ENCODE data around the gene RAD1.

Gene RAD1

DNA sequence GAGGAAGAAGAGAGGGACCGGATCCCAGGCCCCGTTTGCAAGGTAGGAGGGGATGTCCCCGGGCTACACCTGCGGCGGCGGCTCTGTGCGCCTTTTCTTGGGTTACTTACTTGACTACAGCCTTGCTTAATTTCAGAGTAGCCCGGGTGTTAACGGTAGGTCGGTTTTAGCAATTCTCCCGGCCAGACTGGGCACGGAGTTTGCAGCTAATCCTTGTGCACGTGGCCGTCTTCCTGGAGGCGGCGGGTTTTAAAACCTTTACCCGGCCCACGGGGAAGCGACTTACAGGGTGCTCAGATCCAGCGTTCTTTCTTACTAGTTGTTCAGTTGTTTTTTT lies 520 bp upstream of the RAD1 start:
- DNase-seq: no peak

DNA sequence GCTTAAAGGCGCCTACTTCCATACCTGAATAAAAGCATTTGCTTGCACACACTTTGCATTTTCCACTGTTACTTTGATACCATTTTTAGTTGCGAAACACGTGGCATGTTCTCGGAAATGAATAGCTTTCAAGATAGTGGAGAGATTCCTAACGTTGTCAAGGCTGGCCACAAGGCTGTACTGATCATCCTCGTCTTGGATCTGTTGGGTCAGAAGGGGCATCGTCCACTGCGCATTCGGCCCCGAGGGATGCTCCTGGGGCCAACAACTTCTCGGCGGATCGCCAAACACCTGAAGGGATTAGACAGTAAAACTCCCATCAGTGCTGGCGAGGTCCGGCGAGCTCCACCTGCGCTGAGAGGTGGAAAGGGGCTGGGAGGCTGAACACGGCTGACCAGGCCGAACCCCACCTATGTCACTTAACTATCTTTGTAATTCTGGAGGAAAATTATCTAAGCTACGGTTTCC lies 599 bp downstream of the RAD1 start:
- DNase-seq: peak in 1 of 2 donors; percentile 16

DNA sequence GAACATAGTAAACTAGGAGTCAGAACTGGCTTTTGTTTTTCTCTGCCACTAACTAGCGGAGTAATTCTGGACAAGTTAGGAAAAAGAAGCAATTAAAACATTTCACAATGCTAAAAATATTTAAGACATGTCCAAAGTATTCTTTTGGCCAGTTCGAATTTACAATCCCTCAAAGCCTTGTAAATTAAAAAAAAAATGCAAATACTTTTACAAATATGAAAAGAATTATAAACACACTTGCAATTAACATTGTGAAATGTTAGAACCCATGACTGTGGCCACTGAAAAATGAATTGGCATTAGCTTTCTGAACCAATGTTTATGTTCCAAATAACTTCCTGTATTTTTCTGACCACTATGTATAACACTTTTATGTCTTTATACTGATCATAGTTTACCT lies 2.2 kb downstream of the RAD1 start:
- DNase-seq: no peak

DNA sequence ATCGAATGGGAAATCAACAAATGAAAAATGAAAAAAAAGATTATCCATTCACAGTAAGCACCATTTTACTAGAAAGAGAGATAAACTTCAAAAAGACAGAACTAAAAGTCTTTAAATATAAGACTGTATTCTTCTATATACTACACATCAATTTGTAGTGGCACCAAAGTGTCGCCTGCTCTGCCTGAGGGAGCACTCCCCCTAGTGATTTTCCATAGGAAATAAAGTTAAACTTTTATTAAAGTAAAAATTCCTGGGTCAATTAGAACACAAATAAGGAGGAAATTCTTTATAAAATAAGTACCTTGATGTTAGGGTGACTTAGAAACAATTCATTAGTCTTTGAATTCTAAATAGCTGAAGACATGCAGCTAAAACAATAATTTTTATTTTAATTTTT lies 9.7 kb downstream of the RAD1 start:
- DNase-seq: no peak

DNA sequence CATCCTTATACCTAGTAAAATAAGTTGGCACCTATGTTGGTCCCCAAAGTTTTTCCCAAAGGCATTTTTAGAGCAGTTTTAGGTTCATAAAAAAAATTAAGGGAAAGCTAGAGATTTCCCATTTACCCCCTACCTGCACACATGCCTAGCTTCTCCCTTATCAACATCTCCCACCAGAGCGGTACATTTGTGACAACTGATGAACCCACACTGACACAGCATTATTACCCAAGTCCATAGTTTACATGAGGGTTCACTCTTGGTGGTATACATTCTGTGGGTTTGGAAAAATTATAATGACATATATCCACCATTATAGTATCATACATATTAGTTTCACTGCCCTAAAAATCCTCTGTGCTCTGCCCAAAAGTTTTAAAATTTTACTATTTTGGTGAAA lies 12.0 kb downstream of the RAD1 start:
- DNase-seq: no peak

DNA sequence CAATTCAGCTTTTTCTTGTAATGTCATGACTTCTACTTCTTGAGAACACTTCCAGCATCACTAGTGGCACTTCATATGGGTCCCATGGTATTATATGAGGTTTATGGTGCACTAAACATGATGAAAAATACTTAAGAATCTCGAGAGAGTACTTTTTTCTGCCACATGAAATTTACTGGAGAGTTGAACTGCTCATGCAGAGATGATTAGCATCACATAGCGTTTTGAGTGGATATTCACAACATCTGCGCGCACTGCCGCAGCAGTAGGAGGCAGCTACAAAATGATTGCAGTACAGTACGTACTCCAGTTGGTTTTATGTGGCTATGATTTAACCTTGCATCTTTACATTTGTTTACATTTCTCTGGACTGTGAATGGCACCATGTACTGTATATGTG lies 14.7 kb downstream of the RAD1 start:
- no peak for DNase-seq

DNA sequence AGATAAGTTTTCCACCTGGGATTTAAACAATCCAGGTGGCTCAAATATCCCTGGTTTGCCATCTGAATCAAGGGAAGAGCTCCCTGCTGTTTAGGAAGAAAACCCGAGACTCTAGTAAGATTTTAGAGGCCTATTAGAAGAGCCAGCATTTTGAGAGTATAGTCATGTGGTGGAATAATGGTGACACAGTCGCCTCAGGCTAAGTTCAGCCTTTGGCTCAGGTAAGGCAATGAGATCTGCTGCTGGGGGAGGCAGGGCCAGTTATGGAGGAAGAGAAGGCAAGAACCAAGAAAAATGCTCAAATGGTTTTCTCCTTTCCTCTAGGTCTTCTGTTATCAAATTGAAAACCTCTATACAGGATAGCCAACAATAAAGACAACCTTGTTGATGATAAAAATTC lies 16.2 kb downstream of the RAD1 start:
- DNase-seq: no peak

DNA sequence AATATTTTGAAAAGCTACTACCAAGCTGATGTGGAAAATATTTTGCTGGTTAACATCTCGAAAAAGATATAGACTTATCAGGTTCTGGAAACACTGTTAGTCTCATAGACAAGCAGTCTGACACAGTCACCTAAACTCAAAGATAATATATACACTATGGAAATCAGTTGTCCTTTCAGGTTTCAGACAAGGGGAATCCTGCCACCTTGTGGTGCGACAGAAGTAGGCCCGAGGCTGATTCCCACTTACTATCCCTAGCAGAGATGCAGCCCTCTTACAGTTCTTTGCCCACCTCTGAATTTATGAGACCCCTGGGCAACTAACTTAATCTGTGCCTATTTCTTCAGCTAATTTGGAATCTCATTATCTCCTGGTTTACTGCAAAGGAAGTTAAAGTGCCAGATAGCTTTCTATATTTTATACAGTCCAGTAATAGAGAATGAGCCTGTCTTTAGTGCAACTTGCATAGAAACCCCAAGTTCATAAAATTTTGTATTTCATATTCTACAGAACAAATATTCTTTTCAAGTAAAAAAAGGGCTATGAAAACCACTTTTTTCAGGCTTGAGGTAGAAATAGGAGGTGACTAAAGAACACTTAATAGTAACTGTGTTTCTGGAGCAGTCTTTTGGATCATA lies 16.9 kb downstream of the RAD1 start:
- DNase-seq: peak; percentile 51 to 57

DNA sequence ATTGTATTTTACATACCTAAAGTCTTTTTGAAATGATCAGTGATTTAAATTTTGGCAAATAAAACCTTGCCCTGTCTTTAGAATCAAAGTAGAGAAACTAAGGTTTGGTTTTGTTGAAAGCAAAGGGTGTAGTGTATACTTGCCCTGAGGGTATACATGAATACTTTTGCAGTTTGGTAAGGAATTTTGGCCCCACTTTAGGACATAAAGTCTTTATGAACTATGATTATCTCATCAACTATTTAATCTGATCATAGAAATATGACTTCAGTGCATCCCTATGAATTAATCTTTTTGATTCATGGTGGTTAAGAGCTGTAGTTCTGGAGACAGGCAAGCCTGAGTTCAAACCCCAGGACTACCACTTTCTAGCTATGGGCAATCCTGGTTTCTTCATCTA lies 17.7 kb downstream of the RAD1 start:
- DNase-seq: no peak

DNA sequence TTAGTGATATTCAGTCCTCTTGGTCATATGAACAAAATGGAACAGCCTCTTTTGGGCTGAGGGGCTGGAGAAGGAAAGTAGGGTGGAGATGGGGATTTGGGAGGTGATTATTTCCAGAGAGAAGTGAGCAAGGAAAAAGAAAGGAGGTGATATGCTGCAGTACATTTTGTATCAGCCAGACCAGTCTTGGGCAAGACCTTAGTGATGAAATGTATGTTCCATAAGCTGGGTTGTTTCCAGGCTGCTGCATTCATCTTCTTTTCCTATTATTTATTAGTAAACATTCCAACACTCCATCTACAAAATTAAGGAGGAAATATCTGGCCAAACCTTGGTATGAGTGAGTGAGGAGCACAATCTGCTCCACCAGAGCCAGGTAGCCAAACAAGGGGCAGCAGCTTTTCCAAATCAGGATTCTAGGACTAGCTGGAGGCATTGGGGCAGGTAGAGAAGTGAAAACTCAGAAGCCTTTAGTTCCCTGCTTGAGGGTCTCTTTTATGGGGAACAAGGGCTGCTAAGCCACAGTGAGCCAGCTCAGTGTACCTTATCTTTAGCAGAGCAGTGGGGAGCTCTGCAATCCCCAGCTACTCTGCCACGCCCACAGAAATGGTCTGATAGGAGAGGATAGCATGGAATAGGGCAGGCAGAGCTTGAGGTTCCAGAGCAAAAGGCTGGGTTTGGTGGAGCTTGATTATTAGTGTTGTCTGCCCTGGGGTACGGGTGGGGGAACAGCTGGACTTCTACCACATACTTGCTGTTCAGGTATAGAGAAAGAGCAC lies 19.5 kb downstream of the RAD1 start:
- no peak for DNase-seq

DNA sequence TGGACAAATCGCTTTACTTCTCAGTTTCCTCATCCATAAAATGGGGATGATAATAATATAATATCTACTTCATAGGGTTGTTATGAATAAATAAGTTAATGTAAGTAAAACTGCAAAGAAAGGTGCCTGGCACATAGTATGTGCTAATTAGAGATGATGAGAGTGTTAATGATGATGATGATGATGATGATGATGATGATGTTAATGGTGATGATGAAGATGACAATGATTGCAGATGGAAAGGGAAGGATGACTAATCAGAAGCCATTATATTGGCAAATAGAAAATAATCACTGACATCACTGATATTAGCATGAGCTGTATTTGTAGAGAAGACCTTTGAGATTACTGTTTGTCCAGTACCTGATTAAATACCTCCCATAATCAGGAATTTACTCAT lies 20.6 kb downstream of the RAD1 start:
- DNase-seq: no peak

DNA sequence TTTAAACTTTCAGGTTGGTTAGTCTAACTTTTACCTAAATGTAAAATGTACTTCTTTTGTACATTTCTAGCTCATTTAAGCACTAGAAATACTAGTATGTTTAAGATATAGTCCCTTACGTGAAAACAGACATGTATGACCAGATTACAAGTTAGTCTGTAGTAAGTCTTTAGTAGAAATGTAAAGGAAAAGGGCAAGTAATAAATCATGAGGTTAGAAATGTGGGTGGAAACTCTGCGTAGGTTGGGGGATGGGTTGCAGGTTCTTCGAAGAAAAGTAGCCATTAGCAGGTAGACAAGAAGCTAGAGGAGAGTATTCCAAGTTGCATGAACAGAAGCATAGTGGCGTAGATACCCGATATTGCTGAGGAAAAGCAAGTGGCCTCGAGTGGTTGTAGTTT lies 22.9 kb downstream of the RAD1 start:
- DNase-seq: no peak

DNA sequence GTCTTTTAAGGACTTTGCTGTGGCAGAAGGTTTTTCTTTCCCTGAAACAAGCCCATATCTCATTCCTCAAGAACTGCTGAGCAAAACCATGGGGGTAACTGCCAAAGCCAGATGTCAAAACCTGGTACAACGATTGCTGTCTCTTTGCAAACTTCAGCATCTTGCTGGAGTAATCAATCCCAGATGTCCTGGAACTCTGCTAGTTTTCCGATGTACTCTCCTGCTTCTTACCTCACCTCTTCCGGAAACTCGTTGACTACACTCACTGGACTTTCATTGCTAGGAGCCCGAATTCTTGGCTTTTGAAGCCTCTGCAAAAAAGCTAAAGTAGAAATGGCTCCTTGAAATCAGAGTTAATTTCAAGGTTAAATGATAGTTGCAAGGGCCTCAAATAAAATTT lies 23.3 kb downstream of the RAD1 start:
- no peak for DNase-seq

DNA sequence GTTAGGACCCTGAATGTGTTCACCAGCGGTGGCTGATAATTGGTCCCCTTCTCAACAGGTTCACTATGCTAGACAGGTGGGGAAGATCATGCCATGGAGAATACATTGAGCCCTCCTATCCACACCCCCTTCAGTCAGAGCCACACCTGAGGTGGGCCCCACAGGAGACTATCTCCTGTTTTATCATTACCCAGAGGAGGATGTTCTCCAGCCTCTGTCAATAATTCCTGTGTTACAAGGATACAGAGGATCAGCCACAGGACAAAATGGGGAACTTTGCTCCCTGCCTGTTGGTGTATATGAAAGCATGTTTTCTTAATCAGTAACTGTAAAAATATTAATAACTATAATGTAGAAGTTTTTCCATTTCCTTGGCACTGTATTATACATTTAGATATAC lies 25.9 kb downstream of the RAD1 start:
- DNase-seq: no peak

DNA sequence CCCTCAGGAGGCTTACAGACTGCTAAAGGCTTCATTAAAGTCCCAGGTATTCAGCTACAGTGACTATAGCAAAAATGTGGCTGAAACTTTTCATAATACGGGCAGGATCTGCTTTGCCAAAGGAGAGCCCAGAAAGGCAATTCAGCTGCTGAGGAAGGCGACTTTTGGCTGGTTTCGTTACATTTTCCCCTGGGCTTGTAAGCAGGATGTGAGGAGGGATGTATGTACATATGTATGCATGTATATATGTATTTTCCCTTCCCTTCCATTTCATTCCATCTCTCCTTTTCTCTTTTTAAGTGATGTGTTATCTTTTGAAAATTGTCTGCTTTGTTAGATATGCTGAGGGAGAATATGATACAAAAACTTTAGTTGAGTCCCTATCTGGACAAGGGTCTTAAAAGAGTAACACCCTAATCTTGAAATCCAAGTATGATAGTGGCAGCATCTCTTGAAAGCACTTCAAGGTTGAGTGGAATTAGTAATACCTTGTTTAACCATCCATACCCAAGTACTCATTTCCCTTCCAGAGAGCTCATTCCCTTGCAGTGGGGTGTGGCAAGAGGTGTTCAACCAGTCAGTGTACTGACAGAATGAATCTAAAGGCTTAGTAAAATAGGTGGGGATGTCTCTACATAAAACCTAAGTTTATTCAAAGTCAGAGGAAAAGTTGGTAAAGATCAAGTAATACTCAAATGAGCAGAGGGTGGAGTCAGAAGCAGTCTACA lies 28.7 kb downstream of the RAD1 start:
- no peak for DNase-seq

DNA sequence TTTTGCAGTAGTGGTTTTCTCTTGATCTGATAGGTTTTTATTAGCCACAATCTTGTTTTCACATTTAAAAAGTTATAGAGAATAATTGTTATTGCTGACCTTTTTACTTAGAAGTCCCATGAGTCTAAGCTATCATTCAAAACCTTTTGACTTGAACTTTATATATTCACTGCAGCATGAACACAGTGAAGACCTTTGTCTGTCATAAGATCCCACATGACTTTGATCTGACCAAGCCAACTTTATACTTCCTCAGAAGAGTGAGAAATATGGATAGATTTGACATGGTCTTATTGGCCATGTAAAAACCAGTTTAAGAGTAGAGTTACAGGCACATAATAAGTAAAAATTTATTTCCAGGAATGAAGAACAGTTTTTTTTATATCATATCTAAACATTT lies 34.1 kb downstream of the RAD1 start:
- DNase-seq: no peak

DNA sequence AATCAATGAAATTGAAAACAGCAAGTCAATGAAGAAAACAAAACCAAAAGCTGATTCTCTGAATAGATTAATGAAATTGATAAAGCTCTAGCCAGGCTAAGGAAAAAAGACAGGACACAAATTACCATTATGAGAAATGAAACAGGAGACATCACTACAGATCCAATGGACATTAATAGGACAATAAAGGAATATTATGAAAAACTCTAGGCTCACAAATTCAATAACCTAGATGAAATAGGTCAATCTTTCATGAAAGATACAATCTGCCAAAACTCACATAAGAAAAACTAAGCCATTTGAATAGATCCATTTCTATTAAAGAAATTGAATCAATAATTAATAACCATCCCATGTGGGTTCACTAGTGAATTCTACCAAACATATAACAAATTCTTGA lies 39.0 kb downstream of the RAD1 start:
- no peak for DNase-seq

DNA sequence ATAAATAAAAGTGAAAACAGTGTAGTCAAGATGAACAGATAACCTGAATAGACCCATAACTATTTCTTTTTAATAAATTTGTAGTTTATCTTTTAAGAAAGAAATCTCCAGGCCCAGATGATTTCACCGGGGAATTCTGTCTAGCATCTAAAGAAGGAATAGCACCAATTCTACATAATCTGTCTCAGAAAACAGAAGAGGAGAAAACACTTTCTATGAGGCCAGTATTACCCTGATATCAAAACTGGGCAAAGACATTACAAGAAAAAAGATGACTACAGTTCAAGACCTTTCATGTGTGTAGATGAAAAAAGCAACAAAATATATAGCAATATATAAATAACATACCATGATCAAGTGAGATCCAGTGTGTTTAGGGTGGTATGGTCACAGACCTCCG lies 44.9 kb downstream of the RAD1 start:
- no peak for DNase-seq

DNA sequence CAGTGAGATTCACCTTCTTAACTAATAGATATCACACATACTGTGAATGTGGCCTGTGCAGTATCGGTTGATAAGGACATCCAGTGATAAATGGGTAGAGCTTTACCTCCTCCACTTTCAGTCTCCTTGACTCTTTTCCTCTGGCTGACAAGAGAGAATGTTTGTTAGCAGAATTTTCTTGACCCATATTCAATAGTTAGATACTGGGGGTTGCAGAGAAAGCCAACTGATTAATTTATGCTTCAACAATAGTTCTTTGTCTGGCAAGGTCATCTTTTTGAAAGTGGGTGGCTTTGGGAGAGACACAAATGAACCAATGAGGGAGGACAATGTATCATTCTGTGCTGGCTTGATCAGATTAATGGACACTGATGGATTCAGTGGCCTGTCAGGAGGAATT lies 46.0 kb downstream of the RAD1 start:
- no peak for DNase-seq

DNA sequence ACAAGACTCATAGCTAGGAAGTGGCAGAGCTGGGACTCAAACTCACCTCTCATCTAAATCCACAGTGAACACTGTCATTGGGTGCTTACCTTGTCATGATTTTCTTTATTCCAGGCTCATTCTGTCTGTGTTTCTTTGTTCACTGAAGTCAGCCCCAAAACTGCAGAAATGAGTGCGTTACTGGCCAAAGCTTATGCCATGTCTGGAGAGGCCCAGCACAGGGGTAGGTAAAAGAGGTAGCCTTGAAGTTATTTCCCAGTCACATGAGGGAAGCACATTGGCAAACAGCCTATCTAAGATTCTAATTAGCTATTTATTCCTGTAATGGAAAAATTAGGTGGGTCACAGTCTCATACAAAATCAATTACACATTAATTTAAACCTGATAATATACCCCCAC lies 46.5 kb downstream of the RAD1 start:
- DNase-seq: no peak

DNA sequence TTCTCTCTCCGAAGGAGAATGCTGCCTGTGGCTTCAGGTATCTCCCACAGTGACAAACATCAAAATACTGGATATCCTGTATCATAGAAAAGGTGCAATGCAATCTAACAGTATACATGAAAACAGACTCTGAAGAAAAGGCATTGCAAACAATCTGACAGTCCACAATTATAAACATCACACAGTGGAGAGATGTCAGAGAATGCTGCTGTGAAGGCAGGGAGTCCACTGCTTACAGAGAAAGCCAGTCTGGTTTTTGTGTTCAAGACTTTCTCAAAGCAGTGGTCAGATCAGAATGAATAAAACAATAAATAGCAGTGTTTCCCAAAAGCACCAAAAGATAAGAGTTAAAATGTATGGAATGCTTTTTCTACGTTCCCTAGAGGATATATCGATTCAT lies 47.6 kb downstream of the RAD1 start:
- no peak for DNase-seq

DNA sequence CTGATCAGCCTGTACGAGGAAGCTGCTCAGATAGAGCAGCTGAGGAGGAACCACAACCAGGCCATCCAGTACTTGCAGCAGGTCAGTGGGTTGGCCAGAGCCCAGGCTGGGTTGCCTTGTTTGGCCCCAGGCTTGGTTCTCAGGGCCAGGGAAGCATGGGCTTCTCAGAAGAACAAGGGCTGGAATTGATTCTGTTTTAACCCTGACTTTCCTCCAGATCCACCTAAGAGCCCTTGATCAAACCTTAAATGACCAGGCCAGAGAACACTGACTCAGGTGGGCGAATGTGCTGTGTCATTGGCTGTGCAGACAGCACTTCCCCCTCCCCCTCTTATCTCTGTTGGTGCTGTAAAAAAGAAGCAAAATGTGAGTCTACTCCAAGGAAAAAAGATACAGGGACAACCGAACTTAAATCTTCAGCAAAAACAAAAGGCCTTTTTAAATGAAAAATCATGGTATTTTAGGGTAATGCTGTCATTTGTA lies 48.3 kb downstream of the RAD1 start:
- no peak for DNase-seq

DNA sequence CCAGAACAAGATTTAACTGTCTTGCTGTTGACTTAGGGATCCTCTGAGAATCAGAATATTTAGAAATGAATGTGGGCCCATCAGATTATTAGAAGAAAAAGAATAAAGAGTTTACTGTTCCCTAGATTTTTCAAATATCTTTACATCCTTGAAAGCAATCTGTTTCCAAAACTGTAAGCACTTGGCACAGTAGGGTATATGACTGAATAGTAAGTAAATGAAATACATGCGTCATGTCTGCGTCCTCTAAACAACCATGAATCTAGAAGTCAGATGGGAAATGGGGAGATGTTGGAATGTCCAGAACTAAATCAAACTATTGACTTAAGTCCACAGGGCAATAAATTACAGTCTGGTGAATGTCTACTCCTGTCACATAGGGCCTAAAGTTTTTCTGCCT lies 50.2 kb downstream of the RAD1 start:
- no peak for DNase-seq

DNA sequence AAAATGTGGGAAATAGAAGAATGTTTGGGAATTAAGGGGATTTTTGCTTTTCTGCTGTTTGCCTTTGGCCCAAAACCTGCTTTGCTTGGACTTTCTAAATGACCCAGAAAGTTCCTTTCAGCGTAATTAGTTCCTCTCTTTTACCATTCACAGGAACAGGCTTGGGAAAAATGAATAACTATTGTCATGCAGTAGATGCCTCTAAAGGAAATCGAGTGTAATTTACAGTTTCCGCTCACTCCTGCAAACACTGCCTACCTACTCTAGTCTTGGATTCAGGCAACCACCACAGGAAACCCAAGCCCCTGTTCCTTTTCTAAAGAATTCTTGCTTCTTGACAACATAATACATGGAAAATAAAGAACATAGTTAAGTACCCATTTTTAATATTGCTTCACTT lies 51.4 kb downstream of the RAD1 start:
- DNase-seq: no peak

All from CD4-positive, alpha-beta T cell treated with Interleukin-4 for 1 hour (primary cell).